ENCODE results near the gene PRKCE. TPM values are rescaled to one million over a fixed set of nuclear protein-coding genes. Genes with fewer than 3 reads are reported as not detected.

Gene PRKCE
- polyA plus RNA-seq, 3 donors, result 8.3 to 9.2 (median 8.7) TPM

DNA sequence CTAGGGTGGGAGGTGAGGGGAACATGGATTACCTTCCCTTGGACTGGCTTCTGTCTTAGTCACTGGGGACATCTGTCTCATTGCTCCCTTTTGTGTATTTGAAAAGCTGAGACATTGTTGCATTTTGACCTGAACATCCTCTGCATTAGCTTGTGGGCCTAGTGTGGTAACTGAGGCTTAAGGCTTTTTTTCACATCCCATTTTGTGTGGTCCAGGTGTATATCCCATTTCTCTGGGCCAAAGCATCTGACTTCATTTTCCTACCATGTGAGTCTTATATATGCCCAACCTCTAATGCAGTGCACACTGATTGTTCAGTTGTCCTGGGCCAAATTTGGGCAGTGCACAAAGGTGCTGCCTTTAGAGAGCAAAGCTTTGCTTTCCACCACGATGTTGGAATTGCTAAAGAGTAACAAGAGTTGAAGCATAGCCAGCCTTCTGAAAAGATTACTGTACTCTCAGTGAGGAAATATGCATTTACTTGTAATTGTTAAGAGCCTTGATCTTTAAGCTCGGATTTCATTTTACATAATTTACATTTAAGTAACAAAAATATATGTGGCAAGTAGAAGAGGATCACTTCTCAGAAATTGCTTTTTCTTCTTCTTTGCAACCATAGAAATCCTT lies 13.3 kb downstream of the PRKCE start:
- no peak for DNase-seq (ENCODE audit: low read depth in 3 of 3, low spot score in 2 of 3)

DNA sequence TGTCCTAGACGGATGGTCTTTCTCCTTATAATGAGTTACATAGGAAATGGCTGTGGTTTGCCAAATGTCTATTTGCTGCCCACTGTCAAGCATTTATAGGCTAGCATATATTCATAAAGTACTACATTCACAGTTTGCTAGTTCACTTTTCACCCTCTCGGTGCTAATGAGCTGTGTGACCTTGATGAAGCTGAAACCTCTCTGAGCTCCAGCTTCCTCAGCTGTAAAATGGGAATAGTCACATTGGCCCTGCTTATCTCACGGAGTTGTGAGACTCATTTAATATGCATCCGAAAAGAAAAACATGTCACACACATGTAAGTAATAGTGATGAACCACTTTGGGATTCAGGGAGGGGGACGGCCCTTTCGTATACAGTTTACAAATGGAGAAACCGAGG lies 17.0 kb downstream of the PRKCE start:
- DNase-seq (ENCODE audit: low read depth in 3 of 3, low spot score in 2 of 3), result no peak

DNA sequence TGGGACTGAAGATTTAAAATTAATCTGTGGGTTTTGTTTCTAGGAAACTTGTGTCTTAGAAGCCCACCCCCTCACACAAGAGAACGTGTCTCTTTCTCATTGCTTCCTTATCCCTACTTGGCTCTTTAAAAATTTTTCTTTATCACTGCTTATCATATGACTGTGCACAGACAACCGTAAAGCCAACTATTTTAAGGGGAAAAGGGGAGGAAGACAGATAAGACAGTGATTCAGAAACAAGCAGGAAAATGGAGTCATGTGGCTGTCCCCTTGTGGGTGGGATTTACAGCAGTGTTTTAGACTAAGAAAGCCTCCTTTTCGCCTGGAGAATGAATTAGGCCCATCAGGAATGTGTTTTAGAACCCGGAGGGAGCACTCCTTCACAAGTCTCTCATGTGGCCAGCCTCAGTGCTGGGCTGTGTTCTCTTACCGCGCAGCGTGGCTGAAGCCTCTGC lies 17.6 kb downstream of the PRKCE start:
- no peak for DNase-seq (ENCODE audit: low read depth in 3 of 3, low spot score in 2 of 3)

DNA sequence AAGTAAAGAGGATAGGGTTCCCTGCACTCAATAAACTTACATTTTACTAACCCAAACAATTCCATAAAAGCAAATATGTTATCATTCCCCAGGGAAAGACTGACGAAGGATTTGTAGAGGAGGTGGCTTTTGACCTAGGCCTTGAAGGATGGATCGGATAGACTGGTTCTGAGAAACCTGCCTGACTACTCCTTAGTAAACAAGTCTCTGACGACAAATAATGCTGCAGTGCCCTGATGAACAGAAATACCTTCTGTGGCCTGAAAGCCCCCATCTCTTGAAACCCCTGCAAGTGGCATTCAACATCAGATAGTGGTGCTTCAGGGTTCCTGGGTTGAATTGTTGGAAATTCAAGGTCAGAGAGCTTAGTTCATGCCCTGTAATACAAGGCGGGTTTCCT lies 19.2 kb downstream of the PRKCE start:
- no peak for DNase-seq (ENCODE audit: low read depth in 3 of 3, low spot score in 2 of 3)

DNA sequence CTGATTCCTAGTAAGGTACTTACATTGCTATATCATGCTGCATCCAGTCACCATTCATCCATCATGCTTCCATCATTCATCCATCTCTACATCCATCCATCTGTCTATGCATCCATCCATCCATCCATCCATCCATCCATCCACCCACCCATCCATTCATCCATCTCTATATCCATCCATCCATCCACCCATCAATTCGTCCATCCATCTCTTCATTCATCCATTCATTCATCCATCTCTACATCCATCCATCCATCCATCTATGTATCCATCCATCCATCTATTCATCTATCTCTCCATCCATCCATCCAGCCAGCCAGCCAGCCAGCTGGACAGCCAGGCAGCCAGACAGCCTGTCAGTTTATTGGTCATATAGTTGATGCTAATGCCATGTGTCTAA lies 20.7 kb downstream of the PRKCE start:
- DNase-seq (ENCODE audit: low read depth in 3 of 3, low spot score in 2 of 3), result no peak

DNA sequence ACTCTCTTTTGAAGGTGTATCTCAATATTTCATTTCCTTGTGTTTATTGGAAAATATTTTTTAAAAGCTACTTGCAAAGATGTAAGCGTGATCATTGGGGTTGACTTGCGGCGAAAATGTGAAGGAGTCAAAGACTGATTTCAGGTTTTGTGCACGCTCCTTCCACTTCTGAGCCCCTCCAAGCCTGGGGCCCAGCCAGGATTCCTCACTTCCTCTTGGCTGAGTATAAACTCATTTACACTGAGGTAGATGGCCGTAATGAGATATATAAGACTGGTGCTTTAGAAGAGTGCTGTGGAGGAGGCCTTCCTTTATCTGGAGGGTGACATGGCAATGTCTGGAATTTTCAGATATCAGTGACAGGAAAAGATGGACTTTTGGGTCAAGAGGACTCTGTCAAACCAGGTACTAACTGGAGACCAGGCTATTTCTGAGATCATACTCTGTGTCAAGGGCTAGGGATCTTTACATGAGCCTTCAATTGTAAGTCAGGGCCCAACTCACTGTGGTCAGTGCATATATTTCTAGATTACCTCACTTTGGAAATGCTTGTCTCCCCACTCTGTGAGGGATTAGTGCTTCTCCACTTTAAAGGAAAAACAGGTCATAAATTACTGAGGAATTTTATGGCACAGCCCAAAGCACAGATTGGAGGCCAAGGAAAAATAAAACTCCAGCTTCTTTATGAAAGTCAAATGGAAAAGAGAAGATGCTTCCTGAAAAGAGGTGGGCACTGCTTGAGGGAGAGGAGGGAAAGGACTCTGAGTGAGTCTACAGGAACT lies 22.8 kb downstream of the PRKCE start:
- no peak for DNase-seq (ENCODE audit: low read depth in 3 of 3, low spot score in 2 of 3)

DNA sequence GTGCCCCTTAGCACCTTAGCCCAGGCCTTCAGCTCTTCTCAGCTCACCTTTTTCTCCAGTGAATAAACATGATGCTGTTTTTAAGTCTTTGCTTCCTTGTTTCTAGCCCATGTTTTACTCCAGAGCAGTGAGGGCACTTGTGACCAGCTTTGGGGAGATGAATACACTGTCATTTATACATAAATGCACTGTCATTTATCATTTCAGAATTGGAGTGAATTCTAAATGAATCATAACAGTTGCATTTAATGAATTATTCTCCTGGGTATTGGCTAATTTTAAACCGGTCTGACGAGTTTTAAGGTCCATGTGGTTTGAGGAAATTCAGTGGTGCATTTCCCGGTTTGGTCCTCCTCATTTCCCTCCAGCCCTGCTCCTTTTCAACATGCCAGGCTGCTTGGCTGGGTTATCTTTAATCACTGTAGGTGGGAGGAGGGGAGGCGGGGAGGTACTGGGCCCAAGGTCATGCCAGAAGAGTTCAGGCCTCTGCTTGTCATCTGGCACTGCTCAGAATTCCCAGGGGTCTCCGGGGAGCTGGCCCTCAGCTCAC lies 23.9 kb downstream of the PRKCE start:
- no peak for DNase-seq (ENCODE audit: low read depth in 3 of 3, low spot score in 2 of 3)

DNA sequence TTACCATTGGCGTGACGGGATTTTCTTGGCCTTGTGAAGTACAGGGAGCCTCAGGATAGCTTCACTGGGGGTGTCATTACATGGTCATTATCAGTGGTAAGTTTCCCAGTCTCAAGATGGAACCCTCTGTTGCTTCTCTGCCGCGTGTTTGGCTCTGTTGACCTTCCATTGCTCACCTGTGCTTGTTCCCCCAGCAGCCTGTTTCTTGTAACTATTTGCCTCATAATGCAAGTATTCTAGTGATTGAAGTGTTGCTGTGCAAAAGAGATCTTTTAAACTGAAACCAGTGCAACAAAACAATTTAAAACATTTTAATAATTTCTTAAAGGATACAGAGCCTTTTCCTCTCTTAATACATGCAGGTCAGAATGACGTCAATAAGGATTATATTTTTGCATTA lies 24.6 kb downstream of the PRKCE start:
- DNase-seq (ENCODE audit: low read depth in 3 of 3, low spot score in 2 of 3), result no peak

DNA sequence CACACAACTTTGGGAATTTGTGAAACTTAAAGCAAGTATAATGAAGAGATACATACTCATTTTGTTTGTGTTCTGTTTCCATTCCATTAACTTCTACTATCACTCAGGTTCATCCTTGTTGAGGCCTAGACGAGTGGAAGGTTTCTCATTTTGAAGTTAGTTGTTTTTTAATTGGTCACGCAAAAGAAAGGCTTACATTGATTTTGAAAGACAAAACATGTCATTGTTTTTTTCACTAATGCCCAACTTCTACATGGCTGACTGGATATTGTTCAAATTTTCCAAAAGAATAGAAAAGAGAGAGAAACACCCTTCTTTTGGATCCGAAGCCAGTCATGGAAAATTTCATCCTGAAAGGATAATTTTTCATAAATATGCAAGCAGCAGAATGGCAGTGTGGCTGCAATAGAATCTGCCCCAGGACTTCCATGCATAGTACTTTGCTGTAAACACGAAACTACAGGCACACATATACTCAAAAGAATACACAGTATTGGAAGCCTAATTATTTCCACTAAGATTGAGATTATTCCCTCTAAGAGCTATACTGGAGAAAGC lies 27.4 kb downstream of the PRKCE start:
- DNase-seq (ENCODE audit: low read depth in 3 of 3, low spot score in 2 of 3), result no peak

DNA sequence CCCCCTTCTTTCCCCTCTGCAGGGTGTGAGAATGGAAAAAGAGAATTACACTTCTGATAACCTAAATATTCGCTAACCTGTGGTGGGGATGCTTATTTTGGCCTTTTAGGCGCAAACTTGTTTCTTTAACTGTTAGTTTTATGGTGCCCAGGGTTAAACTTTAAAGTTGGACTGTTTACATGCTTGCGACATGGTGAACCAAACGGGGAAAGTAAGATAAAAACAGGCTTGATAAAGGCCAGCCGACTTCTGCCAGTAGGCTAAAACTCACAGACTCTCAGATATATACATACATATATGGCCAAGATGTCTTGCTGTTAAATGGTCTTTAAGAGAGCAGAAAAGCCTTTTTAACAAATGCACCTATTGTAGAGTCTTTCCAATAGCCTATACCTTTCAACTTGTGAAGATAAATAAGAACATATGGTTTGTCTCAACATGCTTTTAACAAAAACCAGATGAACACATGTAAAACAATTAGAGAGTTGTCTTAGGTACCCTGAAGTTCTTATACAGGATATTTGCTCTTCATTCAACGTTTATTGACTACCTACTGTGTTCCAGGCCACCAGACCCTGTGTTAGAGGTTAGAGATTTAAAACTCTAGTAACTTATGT lies 29.0 kb downstream of the PRKCE start:
- DNase-seq (ENCODE audit: low read depth in 3 of 3, low spot score in 2 of 3), result no peak

DNA sequence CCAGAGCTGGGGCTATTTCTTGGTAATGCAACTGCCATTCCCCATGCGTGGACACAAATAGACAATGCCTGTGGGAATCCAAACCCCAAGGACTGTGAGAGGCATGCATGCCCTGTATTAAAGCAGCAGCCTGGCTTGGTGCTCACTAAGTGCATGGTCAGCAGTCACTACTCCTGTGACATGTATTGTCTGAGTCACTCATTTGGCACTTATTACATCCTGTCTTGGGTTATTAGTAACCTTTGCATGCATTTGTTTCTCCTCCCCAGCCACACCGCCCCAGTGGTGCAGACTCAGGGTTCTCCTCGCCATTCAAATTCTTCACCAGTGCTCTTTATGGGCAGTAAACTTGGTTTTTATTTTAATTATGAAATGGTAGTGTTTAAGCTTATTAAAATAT lies 30.2 kb downstream of the PRKCE start:
- DNase-seq (ENCODE audit: low read depth in 3 of 3, low spot score in 2 of 3), result no peak

DNA sequence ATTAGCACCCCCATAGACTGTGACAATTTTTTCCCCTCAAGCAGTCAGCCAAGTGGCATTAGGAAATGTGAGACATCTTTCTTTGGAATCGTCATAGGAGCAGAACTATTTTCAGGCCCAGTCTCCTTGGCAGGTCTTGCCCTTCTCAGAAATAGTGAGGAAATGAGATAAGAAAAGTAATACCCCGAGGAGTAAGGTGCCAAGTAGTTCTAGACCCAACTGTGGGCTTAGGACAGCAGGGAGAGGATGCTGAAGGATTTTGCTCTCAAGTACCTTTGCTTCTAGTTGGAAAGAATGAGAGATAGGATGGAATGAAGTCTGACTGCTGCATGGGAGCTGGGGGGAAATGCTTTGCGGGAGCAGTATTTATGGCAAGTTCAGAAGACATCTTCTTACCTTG lies 31.8 kb downstream of the PRKCE start:
- no peak for DNase-seq (ENCODE audit: low read depth in 3 of 3, low spot score in 2 of 3)

DNA sequence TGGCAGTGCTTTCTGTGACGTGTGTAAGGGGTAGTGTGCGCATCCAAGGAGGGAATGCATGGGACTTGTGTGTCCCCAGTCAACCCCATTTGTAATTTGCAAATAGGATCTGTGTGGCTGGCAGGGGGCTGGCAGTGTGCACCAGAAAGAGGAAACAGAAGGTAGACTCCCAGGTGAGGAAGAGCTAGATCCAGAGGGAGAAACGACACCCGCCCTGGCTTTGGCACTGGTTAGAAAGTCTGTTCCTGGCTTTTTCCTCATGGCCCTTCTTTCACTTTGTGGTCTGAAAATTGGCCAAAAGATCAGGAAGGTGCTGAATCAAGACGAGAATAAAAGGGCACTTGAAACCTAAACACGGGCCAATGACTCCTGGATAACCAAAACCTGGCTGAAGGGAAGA lies 33.3 kb downstream of the PRKCE start:
- no peak for DNase-seq (ENCODE audit: low read depth in 3 of 3, low spot score in 2 of 3)

DNA sequence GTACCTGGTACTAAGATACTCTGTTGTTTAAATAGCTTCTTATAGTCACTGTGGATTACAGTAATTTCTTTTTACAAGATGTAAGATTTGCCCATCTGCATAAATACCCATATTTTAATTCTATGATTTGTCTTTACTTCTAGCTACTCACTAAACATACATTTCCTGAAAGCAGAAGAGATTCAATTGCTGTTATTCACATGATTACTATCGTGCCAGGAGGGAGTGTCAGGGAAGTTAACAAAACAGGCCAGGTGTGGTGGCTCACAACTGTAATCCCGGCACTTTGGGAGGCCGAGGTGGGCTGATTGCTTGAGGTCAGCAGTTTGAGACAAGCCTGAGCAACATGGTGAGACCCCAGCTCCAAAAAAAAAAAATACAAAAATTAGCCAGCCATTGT lies 33.8 kb downstream of the PRKCE start:
- no peak for DNase-seq (ENCODE audit: low read depth in 3 of 3, low spot score in 2 of 3)

DNA sequence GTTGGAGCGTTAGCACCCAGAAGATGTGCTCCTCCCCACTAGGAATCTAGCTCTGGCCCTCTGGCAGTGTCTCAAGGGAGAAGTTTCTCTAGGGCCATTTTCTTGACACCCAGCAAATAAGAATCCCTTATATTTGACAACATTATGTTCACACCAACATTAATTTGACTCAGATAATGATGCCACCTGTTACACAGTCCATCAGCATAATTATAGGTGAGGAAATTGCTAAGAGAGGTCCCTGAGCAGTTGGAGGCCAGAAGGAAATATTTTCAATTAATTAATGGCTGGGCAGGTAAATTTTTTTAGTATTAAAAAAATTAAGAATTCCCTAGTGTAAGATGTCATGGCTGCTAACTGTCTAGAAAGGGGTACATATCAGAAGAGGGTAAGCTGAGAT lies 36.5 kb downstream of the PRKCE start:
- no peak for DNase-seq (ENCODE audit: low read depth in 3 of 3, low spot score in 2 of 3)

DNA sequence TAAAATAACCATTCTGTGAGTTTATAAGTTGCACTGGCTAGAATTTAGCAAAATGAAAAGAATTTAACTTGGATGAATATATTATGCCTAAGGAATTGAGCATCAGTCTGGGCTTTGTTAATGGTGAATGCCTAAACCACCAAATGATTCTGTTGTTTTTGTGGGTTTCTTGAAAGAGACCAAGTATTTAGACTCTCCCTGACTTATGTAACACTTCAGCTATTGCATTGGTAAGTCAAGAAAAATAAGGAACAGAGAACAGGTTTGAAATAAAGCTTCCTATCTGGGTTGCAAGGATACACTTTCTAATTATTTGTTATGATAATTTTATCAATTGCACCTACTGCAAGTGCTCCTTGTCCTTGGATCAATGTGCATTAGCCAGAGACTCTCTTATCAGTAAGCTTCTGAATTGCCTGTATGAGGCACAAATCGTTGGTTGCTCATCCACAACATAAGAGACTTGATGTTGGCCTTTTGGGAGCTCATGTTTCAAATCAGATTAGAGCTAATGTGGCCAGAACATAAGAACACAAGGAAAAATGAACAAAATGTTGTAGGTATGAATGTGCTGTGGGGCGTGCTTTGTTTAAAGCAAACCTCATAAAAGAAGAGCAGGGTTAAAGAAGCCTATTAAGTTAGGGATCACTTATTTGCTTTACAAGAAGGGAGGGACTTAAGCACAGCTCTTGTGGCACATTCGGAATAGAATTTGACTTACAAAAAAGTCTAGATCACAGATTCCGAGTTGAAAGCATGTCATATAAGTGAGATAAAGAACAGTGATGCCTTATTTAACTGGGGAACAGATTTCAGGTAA lies 37.2 kb downstream of the PRKCE start:
- no peak for DNase-seq (ENCODE audit: low read depth in 3 of 3, low spot score in 2 of 3)

DNA sequence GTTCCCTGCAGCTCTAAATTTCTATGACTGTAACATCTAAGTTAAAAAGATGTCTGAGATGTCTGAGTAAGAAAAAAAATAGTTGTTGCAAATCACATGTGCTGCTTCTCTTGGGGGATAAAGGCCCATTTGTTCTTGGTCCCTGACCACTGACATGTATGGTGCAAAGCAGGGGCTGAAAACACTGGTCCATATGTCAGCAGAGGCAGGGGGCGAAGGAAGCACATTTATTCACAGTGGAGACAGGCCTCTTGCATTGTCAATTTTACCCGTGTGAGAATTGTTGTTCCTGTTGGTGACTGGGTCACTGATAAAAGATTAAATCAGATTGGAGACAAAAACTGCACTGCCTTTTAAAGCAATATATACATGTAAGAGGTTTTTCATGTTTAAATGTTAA lies 38.8 kb downstream of the PRKCE start:
- DNase-seq (ENCODE audit: low read depth in 3 of 3, low spot score in 2 of 3), result no peak

DNA sequence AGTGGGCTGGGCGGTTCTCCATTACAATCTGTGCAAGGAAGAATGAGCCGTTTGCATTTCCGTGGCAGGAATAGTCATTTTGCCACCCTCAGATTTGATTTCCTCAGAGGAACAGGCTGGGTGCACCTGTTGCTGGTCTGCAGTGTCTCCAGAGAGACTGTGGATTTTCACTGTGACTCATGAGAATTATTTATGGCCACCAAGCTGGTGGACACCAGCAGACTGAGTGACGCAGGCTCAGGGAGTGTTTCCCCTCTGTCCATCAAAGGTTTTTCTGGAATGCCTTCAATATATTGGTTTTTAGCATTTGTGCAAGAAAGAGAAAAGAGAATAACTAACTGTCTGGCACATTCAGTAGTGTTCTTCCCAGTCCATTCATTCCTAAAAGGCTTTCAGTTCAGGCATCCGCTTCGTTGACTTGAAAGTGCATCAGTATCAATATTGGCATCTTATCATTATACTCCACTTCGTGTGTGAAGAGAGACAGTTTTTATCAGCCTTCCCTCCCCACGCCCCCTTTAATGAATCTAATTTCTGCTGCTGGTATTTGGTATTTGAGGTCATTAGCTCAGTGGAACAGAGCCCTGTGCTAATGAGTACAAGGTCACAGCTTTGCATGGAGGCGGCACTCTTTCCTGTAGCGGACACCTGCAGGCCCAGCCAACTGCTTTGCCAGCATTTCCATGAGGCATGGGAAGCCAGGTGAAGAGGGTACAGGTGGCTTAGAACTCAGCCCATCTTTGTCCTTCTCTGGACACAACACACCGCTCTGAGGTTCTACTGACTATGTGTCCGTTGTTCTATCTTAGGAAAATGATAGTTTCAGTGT lies 39.9 kb downstream of the PRKCE start:
- no peak for DNase-seq (ENCODE audit: low read depth in 3 of 3, low spot score in 2 of 3)

DNA sequence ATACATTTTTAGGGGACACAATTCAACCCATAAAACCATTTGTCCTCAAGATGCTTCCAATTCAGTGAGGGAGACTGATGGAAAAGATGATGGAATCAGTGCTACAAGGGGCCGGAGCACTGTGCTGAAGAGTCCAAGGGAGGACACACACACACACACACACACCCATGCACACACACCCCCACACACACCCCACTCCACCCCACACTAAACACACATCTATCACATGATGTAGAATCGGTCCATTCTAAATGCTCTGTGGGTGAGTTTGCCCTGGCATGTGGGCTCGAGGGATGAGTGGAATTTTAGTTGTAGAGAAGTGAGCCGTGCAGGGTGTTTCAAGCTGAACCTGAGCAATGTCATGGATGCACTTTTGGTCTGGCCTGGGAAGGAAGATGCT lies 41.1 kb downstream of the PRKCE start:
- DNase-seq (ENCODE audit: low read depth in 3 of 3, low spot score in 2 of 3), result no peak
